T-helper 2 cell (primary cell): ENCODE measurements around the gene CKAP5.
"Not testable (repeated sequence)": the region's sequence is repeated elsewhere in the genome, so short reads cannot be mapped to it uniquely, and the experiment has no call there.

Experiments used
- DNase-seq, 5 experiments: peaks; one replicate each; pipeline versions ENCODE4 v3.0.0 to v3.0.0-alpha.2; 2012 to 2022

CKAP5 gene

DNA sequence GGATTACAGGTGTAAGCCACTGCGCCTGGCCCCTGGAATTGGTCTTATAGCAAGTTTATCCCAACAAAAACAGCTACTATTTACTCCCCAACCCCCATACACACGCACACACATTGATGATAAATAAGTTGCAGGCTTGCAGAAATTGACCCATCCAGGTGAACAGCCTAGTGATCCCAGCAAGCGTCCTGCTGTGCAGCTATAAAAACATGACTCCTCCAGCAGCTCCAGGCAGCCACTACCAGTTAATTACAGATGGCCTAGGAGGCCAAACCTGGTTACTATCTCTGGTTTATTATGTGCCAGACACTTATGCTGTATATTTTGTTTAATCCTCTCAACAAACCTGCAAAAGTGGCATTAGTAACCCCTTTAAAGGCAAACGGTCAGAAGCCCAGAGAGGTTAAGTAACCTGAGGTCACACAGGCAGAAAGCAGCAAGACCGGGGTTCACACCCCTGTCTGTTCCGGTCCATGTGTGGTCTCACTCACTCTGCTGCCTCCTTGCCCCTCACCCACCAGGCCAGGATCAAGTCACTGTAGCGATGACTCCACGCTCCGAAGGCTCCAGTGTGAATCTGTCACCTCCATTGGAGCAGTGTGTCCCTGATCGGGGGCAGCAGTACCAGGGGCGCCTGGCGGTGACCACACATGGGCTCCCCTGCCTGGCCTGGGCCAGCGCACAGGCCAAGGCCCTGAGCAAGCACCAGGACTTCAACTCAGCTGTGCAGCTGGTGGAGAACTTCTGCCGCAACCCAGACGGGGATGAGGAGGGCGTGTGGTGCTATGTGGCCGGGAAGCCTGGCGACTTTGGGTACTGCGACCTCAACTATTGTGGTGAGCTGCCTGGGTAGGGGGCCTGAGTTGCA, 120.5 kb downstream of the CKAP5 start:
- no peak for DNase-seq

DNA sequence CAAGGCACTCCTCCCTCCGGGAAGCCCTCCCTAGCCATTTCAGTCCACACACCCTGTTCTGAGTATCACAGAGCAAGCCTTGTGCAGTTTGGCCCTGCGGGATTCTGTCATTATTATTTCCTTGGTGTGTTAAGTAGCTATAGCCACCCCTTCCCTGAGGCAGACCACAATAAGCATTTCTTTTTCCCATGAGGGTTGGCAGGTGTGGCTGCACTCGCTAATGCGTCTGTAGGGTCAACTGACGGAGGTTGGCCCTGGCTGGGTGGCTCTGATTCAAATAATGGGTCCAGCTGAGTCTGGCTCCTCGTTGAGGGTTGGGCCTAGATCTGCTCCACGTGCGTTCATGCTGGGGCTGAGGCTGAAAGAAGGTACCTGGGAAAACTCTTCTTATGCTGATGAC, 122.0 kb downstream of the CKAP5 start:
- DNase-seq, result no peak

DNA sequence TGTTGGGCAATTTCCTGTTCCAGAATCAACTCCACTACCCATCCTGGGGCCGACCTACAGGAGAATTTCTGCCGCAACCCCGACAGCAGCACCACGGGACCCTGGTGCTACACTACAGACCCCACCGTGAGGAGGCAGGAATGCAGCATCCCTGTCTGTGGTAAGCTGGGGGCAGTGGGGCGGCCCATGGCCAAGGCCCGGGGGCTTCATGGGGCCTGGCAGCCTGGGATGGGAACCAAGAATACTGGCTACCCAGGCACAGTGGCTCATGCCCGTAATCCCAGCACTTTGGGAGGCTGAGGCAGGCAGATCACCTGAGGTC, 122.8 kb downstream of the CKAP5 start:
- no peak for DNase-seq

DNA sequence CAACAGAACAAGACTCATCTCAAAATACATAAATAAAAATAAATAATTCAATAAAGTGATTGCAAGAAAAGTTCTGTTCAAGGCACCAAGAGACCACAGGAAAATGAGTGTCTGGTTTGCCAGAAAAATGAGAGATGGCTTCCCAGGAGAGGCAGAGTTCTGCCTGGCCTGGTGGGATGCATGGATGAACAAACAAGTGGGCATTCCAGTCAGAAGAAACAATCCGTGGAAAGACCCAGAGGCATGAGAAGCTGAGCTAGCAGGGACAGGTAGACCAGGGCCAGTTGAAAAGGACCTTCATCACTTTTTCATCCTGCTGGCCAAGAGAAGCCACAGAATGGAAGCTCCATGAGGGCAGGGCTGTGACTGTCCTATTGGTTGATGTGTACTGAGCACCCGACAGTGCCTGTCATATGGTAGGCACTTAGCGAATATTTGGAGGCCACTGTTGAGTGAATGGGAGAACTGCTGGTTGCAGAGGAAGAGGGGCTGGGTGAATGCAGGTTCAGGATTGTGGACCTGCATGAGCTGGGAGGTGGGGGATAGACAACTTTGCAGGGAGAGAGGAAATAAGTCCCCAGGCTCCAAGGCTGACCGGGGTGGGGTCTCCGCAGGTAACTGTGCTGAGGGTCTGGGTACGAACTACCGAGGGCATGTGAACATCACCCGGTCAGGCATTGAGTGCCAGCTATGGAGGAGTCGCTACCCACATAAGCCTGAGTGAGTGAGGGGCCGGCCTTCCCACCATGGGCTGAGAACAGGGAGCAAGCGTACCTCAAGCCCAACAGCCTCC, 123.3 kb downstream of the CKAP5 start:
- DNase-seq, result no peak

- DNase-seq, result no peak
Observed at GRCh38 chr11:46721286-46721685, 124.8 kb downstream of the CKAP5 start.

- DNase-seq, result no peak
Observed at GRCh38 chr11:46719543-46720218, 126.4 kb downstream of the CKAP5 start.

GRCh38 chr11:46719048-46719542, 127.0 kb downstream of the CKAP5 start, which contains the start of gene F2:
F2 (plus strand) TSS chr11:46719213; CDS start chr11:46719236, 23 bp downstream.
- no peak for DNase-seq

- peak in 1 of 5 experiments; percentile 18 for DNase-seq
Observed at GRCh38 chr11:46718155-46719019, 127.7 kb downstream of the CKAP5 start.

GRCh38 chr11:46717825-46718154, 128.3 kb downstream of the CKAP5 start:
- DNase-seq, result not testable (repeated sequence)

DNA sequence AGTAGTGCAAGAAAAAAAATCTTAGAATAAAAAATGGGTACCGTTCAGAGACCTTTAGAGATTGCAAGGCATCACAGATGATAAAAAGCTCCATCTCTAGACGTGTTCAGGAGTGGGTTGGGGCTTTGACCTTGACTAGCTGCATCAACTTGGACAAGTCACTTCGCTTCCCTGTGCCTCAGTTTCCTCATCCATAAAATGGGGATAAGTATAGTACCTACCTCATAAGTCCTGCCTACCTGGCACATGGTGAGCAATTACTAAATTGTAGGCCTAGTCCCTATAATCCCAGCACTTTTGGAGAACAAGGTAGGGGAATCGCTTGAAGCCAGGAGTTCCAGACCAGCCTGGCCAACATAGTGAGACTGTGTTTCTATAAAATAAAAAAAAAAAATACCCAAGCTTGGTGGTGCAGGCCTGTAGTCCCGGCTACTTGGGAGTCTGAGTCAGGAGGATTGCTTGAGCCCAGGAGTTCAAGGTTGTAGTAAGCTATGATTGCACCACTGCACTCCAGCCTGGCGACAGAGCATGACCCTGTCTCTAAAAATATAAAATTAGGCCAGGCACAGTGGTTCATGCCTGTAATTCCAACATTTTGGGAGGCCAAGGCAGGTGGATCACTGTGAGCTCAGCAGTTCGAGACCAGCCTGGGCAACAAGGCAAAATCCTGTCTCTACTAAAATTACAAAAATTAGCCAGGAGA, 133.1 kb downstream of the CKAP5 start:
- DNase-seq, result no peak

DNA sequence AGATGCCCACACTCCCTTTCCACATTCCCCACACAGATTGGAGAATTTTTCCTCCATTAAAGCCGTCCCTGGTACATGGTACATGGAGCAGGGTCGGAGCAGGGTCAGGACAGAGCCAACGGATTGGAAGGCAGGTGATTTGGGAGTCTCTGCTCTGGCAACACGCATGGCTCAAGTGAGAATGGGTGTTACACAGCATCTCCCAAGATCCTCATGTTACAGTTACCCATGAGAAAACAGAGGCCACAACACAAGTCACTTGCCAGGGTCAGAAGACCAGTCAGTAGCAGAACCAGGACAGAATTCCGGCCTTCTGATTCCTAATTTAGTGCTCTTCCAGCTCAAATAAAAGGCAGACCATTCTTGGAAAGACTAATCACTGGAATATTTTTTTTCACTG, 134.8 kb downstream of the CKAP5 start:
- DNase-seq, result no peak

DNA sequence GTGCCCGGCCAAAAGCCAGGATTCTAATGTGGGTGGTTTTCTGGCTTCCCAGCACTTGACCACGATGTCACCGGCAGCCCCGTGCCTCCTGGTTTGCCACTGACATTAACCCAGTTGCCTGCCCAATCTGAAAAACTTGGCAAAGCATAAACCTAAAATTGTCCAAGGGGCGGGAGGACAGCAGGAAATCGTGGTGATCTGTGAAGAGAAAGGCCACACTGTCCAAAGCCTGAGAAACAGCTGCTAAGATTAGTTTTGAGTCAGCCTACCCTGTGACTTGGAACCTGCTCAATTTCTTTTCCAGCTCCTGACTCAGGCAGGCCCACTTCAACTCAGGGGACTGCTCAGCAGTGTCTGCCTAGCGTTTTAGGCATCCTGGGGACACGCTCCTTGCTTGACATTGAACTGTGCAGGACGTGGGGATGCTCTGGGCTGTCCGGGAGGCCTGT, 135.2 kb downstream of the CKAP5 start:
- DNase-seq, result no peak

GRCh38 chr11:46709351-46709750, 136.7 kb downstream of the CKAP5 start:
- DNase-seq, result not testable (repeated sequence)

GRCh38 chr11:46706886-46707285, 139.2 kb downstream of the CKAP5 start:
- no peak for DNase-seq

DNA sequence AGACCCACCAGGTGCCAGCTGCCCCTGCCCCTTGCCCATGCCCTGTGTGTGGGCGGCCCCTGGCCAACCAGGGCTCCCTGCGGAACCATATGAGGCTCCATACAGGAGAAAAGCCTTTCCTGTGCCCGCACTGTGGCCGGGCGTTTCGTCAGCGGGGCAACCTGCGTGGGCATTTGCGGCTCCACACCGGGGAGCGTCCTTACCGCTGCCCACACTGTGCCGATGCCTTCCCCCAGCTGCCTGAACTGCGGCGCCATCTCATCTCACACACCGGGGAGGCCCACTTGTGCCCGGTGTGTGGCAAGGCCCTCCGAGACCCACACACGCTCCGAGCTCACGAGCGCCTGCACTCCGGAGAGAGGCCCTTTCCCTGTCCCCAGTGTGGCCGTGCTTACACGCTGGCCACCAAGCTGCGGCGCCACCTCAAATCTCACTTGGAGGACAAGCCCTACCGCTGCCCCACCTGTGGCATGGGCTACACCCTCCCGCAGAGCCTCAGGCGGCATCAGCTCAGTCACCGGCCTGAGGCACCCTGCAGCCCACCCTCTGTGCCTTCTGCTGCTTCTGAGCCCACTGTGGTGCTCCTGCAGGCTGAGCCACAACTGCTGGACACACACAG, 140.9 kb downstream of the CKAP5 start:
- DNase-seq, result no peak

GRCh38 chr11:46701078-46701654, 144.9 kb downstream of the CKAP5 start:
- DNase-seq, result no peak

DNA sequence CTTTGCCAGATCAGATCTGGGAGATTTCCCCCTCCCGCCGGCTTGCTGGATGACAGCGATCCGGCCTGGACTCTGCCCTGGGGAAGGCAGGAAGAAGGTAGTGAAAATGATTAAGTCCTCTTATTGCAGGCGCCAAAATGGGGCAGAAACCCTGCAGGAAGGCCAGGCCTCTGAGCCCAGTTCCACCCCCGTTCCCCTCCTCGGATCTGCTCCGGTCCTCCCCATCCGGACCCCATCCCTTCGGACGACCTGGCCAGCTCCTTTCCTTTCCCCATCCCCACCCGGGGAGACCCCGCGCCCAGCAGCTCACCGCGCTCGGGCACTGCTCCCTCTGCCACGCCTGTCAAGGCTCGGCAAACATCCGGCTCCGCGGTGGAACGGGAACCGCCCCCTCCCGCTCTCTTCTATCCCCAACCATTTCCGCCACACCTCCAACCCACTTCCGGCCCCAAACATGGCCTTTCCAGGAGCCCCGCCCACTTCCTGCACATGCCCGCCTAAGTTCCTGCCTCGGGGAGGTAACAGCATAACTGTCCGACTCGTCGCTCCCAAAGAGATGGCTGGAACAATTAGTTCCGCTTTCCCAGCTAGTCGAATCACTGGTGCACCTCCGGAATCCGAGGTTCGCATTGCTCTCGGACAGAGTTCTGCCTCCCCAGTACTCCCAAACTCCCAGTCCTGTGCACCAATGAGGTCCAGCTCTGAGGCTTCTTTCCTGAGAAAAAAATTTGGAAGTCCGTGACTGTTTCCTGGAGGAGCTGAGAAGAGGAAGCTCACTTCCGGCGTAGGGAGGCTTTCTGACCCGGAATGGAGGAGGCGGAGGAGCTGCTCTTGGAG, 145.6 kb downstream of the CKAP5 start, which contains the start of the genes ARHGAP1 and ZNF408:
Gene ARHGAP1 (minus strand): TSS at position 379 of the 837 bp plus-strand sequence. CDS start 4,512 bp downstream, outside the sequence.
Gene ZNF408 (plus strand): TSS at position 791 of the 837 bp plus-strand sequence. CDS start 17 bp downstream, at position 808.
- peak; percentile 97 to 99 (median 99) for DNase-seq

DNA sequence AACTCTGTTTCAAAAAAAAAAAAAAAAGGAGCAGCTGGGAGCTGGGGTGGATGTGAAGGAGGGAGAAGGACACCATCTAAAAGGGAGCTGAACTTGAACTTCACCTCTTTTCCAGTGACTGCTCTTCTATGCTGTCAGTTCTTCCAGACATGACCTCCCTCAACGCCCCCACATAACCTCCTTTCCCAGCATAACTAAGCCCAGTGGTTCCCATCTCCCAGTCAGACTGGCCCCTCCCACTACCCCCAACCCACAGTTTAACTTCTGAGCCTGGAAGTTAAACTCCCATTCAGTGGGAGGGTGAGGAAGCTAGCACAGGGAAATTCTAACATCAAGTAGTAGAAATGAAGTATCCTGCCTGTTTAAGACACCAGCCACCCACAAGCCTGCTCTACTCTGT, 147.5 kb downstream of the CKAP5 start:
- no peak for DNase-seq

DNA sequence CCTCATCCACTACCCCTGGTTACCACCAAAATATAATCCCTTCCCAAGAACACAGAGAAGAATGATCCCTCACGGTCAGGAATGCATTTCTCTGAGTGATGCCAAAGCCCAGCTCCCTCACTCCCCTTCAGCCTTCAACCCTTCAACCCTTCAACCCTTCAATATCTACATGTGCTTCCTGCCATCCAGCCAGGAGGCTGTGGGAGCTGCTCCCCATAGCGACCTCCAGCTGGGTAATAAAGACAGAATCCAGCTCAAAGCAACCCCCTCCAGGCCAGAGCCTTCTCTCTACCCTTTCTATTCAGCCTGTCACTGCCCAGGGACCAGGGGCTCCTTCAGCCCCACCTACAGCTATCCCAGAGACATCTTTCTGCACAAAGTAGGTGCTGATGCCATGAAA, 148.4 kb downstream of the CKAP5 start:
- no peak for DNase-seq
